Glomerular visceral epithelial cell (primary cell): ENCODE measurements around the gene BRIP1.
"Not testable (repeated sequence)": the region's sequence is repeated elsewhere in the genome, so short reads cannot be mapped to it uniquely, and the experiment has no call there.

Experiments
- DNase-seq: peaks from one replicate; pipeline ENCODE4 v3.0.0-alpha.2; 2016; ENCODE audit errors: extremely low spot score

BRIP1 gene

DNA sequence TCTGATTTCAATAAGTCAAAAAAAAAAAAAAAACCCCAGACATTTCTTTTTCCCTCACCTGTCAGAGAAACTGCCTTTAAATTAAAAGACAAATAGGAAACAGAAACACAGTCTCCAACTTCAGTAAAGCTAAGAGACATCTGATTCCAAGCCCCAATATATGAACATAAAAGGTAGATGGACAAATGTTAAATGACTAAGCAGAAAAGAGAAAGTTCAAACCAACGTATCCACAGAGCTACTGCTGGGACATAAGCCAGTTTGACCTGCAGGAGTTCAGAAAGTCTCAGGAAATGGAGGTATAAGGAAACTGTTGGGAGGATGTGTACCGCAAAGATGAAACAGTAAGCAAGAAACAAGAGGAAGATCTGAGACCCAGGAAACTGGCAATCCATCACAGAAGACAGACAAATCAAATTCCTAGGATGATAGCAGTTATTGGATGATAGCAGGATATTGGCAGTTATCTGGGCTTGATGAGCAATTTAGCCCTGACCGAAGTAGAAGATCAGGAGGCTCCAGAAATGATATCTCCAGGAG, 135.0 kb downstream of the BRIP1 start:
- DNase-seq: no peak

DNA sequence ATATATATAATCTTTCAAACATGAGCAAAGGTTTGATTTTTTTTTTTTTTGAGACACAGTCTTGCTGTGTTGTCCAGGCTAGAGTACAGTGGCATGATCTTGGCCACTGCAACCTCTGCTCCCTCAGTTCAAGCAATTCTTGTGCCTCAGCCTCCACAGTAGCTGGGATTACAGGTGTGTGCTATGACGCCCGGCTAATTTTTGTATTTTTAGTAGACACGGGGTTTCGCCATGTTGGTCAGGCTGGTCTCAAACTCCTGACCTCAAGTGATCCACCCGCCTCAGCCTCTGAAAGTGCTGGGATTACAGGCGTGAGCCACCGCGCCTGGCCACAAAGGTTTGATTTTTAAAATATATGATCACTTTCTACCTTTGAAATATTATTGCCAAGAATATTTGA, 135.5 kb downstream of the BRIP1 start:
- not testable (repeated sequence) for DNase-seq

DNA sequence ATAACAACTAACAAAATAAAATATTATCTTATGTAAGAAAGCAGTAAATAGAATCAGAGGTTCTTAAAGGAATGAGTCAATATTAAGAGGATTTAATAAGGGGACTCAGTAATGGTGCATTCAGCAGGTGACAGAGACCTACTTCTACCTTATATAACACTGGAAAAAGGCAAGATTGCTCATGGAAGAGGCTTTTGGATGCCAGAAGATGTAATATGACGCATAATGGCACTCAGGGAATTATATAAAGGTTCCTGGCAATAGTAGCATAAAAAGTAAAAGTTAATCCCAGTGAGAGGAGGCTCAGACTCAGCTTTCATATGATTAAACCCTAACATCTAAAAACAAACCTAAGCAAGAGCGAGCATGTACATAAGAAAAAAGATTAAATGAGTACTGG, 136.4 kb downstream of the BRIP1 start:
- no peak for DNase-seq

DNA sequence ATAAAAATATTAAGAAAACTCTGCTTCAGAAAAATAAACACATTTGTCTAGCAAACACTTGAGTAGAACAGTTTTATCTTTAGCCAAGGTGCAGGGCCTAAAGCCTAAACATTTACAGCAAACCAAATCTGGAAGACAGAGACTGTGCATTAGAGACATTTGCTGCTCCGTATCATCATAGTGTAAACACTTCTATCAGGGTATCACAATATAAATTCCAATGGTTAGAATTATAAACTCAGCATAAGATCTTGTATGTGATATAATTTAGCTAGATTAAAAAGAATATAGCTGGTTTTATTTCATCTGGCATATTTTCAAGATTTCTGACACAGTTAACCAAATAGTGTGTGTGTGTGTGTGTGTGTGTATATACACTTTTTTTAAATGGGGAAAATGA, 138.6 kb downstream of the BRIP1 start:
- DNase-seq: no peak

DNA sequence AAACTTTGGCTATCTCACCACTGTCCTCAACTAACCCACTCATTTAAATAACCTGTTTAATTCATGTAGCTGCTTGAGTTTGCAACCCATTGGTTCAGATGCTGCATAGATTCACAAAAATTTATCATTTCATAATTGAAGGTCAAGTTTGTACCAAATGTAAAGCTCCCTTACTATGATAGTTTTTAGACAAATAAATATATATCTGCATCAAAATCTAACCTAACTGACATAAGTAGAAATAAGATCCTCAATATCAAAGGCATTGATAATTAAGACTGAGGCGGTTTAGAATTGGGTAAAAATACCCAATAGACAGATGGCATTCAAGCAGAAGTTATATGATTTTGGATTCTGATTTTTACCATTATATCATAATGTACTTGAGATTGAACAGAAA, 139.4 kb downstream of the BRIP1 start:
- no peak for DNase-seq

DNA sequence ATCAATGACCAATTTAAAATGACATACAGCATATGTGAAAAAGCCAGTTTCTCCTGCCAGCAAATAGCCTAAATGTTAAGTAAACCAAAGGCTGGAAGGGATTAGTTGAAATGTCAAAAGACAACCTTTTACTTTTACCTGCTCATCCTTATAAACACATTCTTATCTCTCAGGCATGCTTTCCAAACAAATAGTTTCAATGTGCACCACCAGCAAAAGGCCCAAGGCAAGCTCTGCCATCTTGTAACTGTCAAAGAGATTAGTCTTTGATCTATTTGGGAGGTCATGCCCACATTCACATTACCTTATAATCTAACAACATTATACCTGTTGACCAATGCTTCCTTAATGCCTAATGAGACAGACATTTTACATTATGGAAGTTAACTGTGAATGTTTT, 140.1 kb downstream of the BRIP1 start:
- no peak for DNase-seq

DNA sequence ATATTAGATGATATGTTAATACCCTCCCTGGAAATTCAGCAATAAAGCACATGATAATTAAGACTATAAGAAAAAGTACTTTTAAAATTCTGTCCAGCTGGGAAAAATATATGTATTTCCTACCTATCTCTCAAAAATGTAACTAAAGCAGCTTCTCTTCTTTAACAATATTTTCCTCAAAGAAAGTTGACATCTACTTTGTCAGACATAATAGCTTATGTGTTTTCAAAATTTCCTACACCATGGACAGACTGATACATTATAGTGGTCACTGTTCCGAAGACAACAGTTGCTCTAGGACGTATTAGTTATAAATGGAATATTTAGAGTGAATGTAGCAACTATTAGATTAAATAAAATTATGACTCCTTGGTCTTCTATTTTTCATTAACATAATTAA, 140.9 kb downstream of the BRIP1 start:
- no peak for DNase-seq

DNA sequence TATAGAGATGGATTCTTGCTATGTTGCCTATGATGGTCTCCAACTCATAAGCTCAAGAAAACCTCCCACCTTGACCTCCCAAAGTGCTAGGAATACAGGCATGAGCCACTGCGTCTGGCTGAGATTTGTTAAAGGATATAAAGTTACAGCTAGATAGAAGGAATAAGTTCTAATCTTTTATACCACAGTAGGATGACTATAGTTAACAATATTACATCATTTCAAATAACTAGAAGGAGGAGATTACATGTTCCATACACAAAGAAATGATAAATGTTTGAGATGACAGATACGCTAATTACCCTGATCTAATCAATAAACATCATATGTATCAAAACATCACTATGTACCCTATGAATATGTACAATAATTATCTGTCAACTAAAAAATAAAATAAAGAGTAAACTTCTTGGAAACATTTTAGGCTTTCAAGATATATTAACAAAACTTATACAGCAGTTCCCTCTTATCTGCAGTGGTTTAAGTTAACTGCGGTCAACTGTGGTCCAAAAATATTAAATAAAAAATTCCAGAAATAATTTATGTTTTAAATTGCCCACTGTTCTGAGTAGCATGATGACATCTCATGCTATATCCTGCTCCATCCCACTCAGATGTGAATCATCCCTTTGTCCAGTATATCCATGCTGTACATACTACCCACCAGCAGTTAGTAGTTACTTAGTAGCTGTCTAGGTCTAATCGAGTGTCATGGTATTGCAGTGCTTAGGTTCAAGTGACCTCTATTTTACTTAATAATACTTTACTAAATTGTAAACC, 143.1 kb downstream of the BRIP1 start:
- no peak for DNase-seq

DNA sequence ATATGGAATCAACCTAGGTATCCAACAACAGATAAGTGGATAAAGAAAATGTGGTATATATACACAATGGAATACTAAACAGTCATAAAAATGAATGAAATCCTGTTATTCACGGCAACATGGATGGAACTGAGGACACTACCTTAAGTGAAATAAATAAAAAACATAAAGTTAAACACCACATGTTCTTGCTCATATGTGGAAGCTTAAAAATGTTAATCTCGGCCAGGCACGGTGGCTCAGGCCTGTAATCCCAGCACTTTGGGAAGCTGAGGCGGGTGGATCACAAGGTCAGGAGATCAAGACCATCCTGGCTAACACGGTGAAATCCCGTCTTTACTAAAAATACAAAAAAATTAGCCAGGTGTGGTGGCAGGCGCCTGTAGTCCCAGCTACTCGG, 144.1 kb downstream of the BRIP1 start:
- DNase-seq: not testable (repeated sequence)

DNA sequence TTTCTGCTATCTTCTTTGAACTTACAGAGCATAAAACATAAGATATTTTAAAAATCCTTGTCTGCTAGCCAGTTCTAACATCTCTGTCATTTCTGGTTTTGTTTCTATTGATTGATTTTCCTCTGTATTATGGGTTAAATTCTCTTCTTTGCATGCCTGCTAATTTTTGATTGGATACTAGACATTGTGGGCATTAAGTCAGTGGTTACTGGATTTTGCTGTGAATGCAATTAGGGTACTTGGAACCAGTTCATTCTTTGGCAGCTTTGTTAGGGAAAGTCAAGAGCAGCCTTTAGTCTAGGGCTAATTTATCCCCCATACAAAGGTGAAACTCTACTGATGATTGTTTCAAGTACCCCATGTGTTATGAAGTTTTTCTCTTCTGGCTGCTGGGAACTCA, 145.3 kb downstream of the BRIP1 start:
- DNase-seq: no peak

DNA sequence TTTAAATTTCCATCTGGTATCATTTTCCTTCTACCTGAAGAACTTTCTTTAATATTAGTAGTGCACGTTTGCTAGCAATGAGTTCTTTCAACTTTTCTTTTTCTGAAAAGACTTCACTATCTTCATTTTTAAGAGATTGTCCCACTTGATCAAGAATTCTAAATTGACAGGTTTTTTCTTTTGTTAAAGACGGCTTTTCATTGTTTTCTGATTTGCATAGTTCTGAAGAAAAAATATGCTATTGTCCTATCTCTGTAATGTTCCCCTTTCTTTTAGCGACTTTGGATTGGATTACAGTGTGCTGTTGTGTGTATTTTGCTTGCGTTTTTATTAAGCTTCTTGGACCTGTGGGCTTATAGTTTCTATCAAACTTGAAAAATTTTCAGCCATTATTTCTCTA, 146.0 kb downstream of the BRIP1 start:
- no peak for DNase-seq

DNA sequence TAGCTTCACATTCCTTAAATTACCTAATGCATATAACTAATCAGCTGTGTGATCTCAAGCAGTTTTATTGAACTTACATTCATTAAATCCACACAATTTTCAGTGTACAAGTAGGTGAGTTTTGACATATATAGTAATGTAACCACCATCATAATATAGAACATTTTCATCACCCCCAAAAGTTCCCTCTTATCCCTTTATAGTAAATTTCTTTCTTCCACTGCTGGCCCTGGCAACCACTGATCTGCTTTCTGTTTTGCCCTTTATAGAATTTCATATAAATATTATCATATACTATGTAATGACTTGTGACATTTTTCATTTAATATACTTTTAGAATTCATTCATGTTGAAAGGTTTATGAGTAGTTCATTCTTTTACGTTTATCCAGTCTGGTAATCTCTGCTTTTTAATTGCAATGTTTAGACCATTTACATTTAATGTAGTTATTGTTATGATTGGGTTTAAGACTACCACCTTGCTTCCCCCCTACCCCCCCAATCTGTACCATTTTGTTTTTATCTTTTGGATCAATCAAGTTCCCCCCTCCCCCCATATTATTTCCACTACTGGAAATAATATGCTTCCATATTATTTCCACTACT, 147.0 kb downstream of the BRIP1 start:
- no peak for DNase-seq

DNA sequence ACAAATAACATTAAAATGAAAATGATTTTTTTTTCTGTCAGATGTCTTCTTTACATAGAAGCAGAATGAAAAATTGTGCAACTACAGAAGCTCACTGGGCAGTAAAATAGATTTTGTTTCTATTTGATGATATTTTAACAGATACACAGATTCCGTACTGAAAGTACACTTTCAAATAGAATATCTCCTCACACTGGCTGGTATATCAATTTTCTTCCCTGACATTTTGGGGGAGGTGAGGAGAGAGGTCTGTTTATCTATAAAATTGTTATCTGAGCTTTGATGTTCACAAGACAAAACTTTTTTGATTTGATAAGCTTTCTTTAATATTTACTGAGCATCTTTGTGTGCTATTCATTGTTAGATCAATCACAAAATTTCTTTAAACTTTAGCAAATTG, 148.0 kb downstream of the BRIP1 start:
- no peak for DNase-seq

DNA sequence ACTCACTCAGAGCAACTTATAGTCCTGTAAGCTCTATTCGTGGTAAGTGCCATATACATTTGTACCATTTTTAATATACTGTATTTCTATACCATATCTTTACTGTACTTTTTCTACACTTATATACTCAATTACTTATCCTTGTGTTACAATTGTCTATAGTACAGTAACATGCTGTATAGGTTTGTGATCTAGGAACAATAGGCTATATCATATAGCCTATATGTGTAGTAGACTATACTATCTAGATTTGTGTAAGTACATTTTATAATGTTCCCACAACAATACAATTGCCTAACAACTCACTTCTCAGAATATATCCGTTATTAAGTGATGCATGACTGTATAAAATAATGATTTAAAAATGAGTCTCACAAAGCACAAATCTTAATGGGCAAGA, 149.0 kb downstream of the BRIP1 start:
- no peak for DNase-seq

DNA sequence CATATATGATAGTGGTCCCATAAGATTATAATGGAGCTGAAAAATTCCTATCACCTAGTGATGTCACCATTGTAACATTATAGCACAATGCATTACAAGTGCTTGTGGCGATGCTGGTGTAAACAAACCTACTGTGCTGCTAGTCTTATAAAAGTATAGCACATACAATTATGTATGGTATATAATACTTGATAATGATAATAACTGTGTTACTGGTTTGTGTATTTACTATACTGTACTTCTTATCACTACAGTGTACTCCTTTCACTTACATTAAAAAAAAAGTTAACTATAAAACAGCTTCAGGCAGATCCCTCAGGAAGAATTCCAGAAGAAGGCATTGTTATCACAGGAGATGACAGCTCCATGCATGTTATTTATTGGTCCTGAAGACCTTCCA, 150.3 kb downstream of the BRIP1 start:
- DNase-seq: no peak

DNA sequence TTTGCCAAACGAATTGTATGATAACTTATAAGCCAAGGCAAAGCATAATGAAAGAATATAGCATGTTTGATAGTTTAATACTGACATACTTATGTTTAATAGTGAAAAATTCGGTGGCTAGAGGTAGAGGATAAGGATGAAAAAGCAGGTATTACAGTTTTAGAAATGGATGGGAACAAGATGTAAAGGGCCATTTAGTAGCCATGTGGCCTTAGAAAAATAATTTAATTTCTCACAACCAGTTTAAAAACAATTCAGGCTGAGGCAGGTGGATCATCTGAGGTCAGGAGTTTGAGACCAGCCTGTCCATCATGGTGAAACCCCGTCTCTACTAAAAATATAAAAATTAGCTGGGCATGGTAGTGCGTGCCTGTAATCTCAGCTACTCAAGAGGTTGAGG, 152.8 kb downstream of the BRIP1 start:
- DNase-seq: no peak

DNA sequence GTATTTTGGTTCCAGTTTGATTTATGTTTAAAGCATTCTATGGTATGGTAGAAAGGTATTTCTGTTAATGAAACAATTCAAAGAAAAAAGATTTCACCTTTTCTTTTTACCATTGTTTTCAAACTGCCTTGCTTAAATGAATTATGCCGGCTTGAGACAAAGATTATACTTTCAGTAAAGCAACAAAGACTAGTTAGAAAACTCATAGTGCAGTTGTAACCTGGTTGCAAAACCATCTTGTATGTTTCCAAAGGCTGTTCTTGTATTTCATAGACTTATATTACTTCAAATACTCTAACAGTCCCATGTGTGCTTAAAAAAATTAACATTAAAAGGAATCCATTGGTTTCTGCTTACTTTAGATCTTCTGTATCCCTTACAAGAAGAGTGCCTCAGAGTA, 153.8 kb downstream of the BRIP1 start:
- DNase-seq: no peak

DNA sequence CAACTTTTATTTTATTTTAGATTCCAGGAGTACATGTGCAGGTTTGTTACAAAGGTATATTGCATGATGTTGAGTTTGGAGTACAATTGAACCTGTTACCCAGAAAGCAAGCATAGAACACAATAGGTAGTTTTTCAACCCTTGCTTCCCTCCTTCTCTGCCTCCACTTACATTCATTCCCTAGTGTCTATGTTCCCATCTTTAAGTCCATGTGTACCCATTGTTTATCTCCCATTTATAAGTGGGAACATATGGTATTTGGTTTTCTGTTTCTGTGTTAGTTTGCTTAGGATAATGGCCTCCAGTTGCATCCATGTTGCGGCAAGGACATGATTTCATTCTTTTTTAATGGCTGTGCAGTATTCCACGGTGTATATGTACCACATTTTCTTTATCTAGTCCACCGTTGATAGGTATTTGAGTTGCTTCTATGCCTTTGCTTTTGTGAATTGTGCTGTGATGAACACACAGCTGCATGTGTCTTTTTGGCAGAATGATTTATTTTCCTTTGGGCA, 158.3 kb downstream of the BRIP1 start:
- no peak for DNase-seq

DNA sequence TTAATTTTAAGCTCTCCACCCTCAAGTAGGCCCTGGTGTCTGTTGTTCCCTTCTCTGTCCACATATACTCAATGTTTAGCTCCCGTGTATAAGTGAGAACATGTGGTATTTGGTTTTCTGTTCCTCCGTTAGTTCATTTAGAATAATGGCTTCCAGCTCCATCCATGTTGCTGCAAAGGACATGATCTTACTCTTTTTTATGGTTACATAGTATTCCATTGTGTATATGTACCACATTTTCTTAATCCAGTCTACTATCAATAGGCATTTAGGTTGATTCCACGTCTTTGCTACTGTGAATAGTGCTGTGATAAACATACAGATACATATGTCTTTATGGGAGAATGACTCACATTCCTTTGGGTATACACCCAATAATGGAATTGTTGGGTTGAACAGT, 160.9 kb downstream of the BRIP1 start:
- no peak for DNase-seq

DNA sequence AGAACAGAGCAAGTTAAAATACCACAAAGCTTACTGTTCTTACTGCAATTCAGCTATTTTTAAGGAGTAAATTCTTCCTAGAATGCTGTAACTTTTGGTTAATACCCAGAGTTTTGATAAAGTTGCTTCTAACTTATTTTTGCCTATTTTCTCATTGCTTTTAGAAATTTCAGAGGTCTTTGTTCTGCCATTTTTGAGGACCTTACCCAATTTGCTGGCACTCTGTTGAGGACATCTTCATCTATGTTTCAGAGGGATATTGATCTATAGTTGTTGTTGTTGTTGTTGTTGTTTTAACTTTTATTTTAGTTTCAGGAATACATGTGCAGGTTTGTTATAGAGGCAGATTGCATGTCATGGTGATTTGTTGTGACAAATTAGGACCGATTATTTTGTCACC, 161.3 kb downstream of the BRIP1 start:
- DNase-seq: no peak

DNA sequence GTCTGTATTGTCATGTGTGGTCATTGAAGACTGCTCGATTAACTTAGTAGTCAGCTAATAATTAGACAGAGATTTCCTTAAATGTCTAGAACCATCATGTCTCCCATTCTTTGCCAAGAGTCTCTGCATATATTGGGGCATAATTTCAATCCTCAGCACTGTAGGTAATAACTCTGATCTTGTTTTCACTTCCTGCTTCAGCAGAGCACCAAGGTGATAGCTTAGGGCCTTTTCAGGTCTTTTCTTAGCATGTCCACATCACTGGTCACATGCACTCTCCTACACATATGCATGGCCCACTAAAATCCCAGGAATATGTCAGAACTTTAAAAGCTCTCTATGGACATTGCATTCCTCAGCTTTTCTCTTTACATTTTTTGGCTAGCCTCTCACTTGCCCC, 162.0 kb downstream of the BRIP1 start:
- DNase-seq: no peak

DNA sequence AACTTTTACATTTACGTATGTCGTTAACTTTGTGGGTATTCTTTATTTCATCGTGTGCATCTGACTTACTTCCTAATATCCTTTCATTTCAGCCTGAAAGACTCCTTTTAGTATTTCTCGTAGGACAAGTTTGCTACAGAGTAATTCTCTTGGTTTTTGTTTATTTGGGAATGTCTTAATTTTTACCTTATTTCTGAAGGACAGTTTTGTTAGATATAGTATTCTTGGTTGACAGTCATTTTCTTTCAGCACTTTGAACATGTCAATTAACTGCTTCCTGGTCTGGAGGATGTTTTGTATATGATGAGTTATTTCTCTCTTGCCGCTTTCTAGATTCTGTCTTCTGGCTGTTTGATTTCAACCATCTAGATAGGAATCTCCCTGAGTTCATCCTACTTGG, 163.1 kb downstream of the BRIP1 start:
- no peak for DNase-seq

DNA sequence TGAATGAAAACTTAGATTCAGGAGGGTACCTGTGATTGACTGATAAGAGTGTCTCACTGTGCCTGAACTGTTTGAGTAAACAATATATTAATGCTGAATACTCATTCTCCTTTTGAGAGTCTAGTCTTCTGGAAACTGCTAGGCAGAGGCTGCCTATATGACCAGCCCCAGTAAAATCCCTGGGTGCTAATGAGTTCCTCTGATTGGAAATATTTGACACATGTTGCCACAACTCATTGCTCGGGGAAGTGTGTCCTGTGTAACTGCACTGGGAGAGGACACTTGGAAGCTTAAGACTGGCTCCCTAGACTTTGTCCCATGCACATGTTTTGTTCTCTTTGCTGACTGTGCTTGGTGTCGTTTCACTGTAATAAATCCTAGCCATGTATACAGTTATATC, 163.6 kb downstream of the BRIP1 start:
- DNase-seq: no peak
